Activated naive CD8-positive, alpha-beta T cell treated with anti-CD3 and anti-CD28 coated beads for 36 hours (primary cell): ENCODE measurements around the gene PALM3. TPM values are rescaled to one million over a fixed set of nuclear protein-coding genes. Genes with fewer than 3 reads are reported as not detected.

Experiments
- DNase-seq: peaks from one replicate; pipeline ENCODE4 v3.0.0; 2021
- H3K27ac Mint-ChIP-seq: one replicate; pipeline ENCODE4 v1.8.0; 2022; ENCODE audit warnings: mild to moderate bottlenecking, moderate library complexity, mixed read lengths
- H3K27me3 Mint-ChIP-seq: one replicate; pipeline ENCODE4 v1.8.0; 2022; ENCODE audit warnings: mild to moderate bottlenecking, mixed read lengths
- H3K36me3 Mint-ChIP-seq: one replicate; pipeline ENCODE4 v1.8.0; 2021; ENCODE audit warnings: mild to moderate bottlenecking, mixed read lengths
- H3K4me1 Mint-ChIP-seq: one replicate; pipeline ENCODE4 v1.8.0; 2021; ENCODE audit warnings: mixed read lengths
- H3K4me3 Mint-ChIP-seq: one replicate; pipeline ENCODE4 v1.8.0; 2022; ENCODE audit warnings: mild to moderate bottlenecking, moderate library complexity, mixed read lengths
- H3K9me3 Mint-ChIP-seq: one replicate; pipeline ENCODE4 v1.8.0; 2022; ENCODE audit warnings: mixed read lengths
- total RNA-seq, 2 experiments: library from RNA; stranded (reverse); gene quantifications; one replicate each; pipeline ENCODE4 v1.2.3, GENCODE V29; 2021

PALM3 gene, protein sequence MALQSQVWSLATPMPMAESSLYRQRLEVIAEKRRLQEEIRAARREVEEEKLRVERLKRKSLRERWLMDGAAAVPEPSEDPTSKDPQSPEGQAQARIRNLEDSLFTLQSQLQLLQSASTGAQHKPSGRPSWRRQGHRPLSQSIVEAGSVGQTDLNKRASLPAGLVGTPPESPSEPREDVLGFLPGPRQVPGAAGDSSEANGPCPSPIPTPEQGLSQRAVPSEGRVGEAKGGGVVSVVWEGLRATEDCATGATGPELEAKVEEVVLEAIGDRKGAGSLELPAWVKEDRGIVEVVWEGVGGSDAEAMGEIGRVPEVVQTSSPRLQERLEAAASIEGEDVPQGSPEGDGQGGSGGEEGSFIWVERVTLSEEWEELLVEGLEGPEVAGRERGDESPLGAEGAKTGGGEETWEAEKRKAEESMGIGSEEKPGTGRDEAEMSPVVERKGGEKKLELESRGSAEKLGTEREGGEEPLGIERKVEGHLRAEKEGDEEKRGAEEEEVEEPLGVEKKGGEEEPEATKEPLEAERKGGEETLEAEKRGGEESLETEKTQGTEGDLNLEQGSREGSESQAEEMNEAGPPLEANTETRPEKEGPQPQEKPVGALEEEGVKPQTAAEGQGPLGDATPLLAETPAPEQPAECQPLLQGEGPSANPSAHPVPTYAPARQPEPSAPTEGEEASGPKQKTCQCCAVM
- total RNA-seq, result not detected

DNA sequence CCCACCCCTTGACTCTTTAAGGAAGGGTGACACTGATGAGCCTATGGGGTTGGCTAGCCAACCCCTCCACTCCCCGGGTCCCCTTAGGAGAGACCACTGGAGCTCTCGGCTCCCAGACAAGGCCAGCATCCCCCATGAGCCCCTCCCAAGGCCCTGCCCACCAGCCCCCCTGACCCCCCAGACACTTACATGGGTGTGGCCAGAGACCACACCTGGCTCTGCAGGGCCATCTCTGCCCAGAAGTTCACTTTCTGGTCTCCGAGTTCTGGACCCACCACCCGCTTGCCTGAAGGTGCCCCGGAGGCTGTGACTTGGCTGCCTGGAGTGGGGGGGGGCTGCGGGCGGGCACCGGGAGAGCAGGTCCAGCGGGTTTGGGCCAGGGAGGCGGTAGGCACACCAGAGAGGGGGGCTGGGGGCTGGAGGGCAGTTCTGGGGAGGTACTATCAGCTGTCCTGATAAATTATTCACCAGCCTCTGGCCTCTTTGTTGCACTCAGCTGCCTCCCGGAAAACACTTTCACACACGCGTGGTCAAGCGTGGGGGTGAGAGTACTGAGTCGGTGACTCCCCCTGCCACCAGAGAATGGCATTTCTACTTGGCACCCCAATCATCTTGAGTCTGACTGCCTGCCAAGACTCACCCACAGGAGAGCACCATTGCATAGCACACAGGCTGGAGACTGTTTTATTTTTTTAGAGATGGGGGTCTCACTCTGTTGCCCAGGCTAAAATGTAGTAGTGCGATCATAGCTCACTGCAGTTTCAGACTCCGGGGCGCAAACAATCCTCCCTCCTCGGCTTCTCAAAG lies at the start of gene PALM3:
Gene PALM3, minus strand, starts transcription at position 326 of the 807 bp plus-strand sequence. Its CDS starts 96 bp downstream, at position 230.
- H3K4me3 Mint-ChIP-seq, result no peak within 1 kb of the TSS
- H3K27me3 Mint-ChIP-seq, result peaks cover 42% of the 10 kb centered on the region
- H3K4me1 Mint-ChIP-seq, result peaks cover 17% of the 10 kb centered on the region
- H3K36me3 Mint-ChIP-seq, result no peaks in the 10 kb centered on the region
- H3K27ac Mint-ChIP-seq, result no peak within 1 kb of the TSS
- no peak for DNase-seq
- H3K9me3 Mint-ChIP-seq, result no peaks in the 10 kb centered on the region

DNA sequence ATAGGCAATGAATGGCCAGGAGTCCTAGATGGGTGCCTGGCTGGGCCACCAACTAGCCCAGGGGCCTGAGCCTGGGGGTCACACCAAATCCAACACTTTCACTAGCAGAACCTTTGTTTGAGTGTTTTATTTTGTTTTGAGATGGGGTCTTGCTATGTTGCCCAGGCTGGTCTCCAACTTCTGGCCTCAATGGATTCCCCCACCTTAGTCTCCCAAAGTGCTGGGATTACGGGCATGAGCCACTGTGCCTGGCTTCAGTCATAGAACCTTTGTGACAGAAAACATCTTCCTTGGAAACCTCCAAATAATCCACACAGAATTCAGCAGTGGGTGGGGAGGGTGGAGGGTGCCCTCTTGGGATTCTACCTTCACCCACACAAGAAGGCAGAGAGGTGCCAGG lies 49.6 kb upstream of the PALM3 start:
- DNase-seq, result no peak
- Mint-ChIP-seq H3K27me3 (no peaks in the 10 kb centered on the region), H3K4me1 (peaks cover 30% of the 10 kb centered on the region), H3K36me3 (peaks cover 1% of the 10 kb centered on the region), H3K9me3 (no peaks in the 10 kb centered on the region), H3K4me3 (no peak overlapping the region), H3K27ac (no peak overlapping the region)

DNA sequence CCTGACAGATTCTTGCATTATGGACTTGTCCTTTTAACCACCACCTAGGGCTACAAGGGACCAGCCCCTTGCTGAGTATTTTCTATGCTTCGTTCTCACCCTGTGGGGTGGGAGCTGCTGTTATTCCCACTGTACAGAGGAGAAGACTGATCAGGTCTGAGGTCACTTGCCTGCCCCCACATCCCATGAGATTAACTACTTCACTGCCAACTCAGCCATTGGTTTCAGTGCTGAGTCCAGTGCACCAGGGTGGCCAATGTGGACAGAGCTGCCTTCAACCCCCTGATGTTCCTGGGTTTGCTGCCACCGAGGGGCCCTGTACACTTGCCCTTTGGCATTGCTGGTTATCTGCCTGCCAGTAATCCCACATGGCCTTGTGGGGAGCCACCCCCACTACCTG lies 48.8 kb upstream of the PALM3 start:
- Mint-ChIP-seq H3K36me3 (peaks cover 1% of the 10 kb centered on the region), H3K4me3 (no peak overlapping the region), H3K9me3 (no peaks in the 10 kb centered on the region), H3K4me1 (peaks cover 23% of the 10 kb centered on the region), H3K27ac (no peak overlapping the region), H3K27me3 (no peaks in the 10 kb centered on the region)
- DNase-seq, result no peak

DNA sequence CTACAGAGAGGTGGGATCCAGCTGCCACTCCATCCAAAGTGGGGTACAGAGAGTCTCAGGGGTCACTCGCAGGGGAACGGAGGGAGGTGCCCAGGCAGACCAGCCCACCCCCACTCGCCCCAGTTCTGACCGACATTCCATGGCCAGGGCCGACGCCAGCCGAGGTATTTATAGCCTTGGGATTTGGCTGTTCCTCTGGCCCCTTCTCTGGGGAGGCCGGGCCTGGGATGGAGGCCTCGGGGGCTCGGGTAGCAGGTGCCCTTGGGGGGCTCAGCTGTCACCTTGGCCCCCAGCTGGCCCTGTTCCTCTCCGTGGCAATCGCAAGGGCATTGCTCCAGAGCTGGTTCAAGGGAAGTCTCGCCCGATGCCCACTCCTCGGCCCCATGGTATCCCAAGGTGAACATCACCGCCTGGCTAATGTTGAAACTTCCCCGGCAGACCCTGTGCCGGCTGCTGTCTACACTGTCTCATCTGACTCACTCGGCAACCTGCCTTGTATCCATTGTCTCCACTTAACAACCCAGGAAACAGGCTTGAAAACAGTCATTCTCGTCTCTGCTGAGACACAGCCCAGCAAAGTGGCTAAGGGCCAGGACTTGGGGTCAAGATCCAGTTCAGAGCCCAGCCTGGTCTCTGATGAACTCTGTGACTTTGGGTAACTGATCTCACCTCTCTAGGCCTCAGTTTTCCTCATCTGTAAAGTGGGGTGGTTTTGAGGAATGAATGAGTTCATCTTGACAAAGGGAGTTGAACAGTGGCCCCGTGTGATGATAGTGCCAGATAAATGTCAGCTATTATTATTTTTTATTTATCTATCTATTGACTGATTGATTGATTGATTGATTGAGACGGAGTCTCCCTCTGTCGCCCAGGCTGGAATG lies 45.9 kb upstream of the PALM3 start:
- no peak overlapping the region for H3K4me3 Mint-ChIP-seq
- peaks cover 4% of the 10 kb centered on the region for H3K36me3 Mint-ChIP-seq
- no peaks in the 10 kb centered on the region for H3K27me3 Mint-ChIP-seq
- no peak for DNase-seq
- no peak overlapping the region for H3K27ac Mint-ChIP-seq
- H3K4me1 Mint-ChIP-seq, result peaks cover 12% of the 10 kb centered on the region
- no peaks in the 10 kb centered on the region for H3K9me3 Mint-ChIP-seq

DNA sequence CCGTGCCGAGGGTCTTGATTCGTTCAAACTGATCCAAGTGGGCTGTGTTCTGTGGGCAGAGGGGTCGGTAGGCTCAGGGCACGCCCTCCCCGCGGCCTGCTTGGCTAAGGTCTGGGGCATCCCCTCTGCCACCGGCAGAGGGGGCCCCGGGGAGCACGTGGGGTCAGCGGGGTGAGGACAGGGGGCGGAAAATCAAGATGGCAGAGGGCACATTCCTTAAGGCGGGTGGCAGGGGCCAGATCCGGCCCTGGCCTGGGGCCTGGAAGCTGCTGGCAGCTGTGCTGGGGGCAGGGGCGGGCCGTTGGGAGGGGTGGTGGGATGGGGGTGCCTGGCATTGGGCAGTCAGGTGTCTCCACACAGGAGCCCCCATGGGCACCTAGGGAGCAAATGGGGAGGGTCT lies 45.0 kb upstream of the PALM3 start:
- Mint-ChIP-seq H3K27ac (no peak overlapping the region), H3K4me1 (peaks cover 5% of the 10 kb centered on the region), H3K27me3 (no peaks in the 10 kb centered on the region), H3K9me3 (no peaks in the 10 kb centered on the region), H3K4me3 (no peak overlapping the region), H3K36me3 (peaks cover 4% of the 10 kb centered on the region)
- no peak for DNase-seq

DNA sequence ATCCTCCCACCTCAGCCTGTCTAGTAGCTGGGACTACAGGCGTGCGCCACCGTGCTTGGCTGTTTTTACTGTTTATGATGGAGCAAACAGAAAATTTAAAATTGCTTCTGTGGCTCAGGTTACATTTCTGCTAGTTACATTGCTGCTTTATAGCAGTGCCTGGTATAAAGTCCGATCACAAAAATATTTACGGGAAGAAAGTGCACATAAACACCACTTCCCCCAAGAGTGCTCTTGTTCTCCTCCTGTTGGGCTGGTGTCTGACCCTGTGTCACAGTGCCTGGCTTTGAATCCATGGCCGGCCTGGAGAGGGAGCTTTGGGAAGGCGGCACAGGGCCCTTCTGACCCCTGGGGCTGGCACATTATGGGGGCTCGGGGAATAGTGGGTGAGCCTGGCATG lies 43.8 kb upstream of the PALM3 start:
- H3K9me3 Mint-ChIP-seq, result no peaks in the 10 kb centered on the region
- peaks cover 1% of the 10 kb centered on the region for H3K4me1 Mint-ChIP-seq
- no peak overlapping the region for H3K27ac Mint-ChIP-seq
- H3K36me3 Mint-ChIP-seq, result peaks cover 5% of the 10 kb centered on the region
- H3K4me3 Mint-ChIP-seq, result no peak overlapping the region
- no peak for DNase-seq
- H3K27me3 Mint-ChIP-seq, result no peaks in the 10 kb centered on the region

DNA sequence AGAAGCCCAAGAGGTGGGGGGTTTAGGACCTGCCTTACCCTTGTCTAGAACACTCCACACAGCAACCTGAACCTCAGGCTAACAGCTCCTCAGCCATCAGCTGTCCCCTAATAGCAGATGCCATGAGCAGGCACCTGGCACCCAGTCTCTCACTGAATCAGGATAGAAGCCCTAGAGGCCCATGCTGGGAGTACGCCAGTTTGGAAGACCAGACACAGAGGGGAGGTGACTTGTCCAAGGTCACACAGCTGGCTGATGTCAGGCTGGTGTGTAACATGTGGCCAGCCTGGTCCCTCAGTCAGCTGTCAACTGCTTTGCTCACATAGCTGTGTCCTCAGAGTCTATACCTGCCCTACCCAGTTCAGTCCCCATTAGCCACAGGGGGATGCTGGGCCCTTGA lies 41.4 kb upstream of the PALM3 start:
- Mint-ChIP-seq H3K27me3 (no peaks in the 10 kb centered on the region), H3K4me1 (peaks cover 1% of the 10 kb centered on the region), H3K27ac (no peak overlapping the region), H3K9me3 (no peaks in the 10 kb centered on the region), H3K36me3 (peaks cover 6% of the 10 kb centered on the region), H3K4me3 (no peak overlapping the region)
- DNase-seq, result no peak

DNA sequence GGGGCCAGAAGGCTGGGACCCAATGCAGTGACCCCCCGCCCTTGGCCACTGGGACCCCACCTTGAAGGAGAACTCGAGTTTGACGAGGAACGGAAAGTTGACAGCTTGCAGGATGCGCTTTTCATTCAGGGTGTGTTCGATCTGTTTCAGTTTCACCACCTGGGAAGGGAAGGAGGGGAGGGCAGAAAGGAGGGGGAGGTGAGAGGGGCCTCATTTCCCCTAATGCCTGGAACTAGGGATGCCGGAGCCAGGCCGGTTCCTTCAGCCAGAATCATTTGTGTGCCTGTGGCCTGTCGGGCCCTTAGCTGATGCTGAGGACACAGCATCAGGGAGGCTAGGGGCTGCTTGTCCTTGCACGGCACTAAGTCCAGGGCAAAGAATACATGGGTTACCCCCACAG lies 40.9 kb upstream of the PALM3 start:
- no peaks in the 10 kb centered on the region for H3K4me1 Mint-ChIP-seq
- H3K27me3 Mint-ChIP-seq, result no peaks in the 10 kb centered on the region
- H3K4me3 Mint-ChIP-seq, result no peak overlapping the region
- DNase-seq, result no peak
- no peak overlapping the region for H3K27ac Mint-ChIP-seq
- peaks cover 4% of the 10 kb centered on the region for H3K36me3 Mint-ChIP-seq
- H3K9me3 Mint-ChIP-seq, result no peaks in the 10 kb centered on the region

DNA sequence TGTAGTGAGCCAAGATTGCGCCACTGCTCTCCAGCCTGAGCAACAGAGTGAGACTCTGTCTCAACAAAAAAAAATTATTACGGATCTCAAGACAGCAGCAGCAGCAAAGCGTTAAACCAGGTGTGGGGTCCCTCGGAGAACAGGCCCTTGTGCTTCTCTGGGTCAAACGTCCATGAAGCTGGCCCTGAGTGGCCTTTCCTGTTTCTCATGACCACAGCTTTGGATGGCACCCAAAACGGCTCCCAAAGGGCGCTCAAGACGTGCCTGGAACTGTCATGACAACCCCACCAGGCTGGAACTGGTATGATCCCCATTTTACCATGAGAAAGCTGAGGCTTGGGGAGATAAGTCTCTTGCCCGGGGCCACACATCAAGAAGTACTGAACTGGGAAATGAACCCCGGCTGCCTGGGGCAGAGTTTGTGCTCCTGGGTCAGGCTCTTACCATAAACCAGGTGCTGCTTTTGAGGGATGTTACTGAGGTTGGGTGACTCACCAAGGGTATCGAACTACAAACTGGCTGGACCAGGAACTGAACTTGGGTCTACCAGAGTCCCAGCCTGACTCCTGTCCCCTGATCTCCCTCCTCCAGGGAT lies 40.3 kb upstream of the PALM3 start:
- no peak overlapping the region for H3K4me3 Mint-ChIP-seq
- H3K27ac Mint-ChIP-seq, result no peak overlapping the region
- no peak for DNase-seq
- H3K9me3 Mint-ChIP-seq, result no peaks in the 10 kb centered on the region
- no peaks in the 10 kb centered on the region for H3K27me3 Mint-ChIP-seq
- peaks cover 4% of the 10 kb centered on the region for H3K36me3 Mint-ChIP-seq
- H3K4me1 Mint-ChIP-seq, result no peaks in the 10 kb centered on the region

DNA sequence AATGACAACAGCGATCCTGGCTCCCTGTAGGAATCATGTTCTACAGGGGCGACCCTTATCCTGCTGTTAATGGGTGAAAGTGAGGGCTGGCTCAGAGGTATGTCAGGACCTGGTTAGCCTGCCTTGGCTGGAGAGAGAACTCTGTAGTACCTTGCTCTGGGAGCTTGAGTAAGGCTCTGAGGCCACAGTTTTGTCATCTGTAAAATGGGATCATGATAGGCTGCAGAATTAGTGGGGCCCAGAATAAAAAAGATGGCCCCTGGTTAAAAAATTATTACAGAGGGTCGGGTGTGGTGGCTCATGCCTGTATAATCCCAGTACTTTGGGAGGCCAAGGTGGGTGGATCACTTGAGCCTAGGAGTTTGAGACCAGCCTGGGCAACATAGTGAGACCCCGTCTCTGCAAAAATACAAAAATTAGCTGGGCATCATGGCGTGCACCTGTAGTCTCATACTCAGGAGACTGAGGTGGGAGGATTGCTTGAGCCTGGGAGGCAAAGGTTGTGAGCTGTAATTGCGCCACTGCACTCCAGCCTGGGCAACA lies 39.2 kb upstream of the PALM3 start:
- DNase-seq, result no peak
- Mint-ChIP-seq H3K9me3 (no peaks in the 10 kb centered on the region), H3K36me3 (peaks cover 4% of the 10 kb centered on the region), H3K4me3 (no peak overlapping the region), H3K27ac (no peak overlapping the region), H3K4me1 (no peaks in the 10 kb centered on the region), H3K27me3 (no peaks in the 10 kb centered on the region)

DNA sequence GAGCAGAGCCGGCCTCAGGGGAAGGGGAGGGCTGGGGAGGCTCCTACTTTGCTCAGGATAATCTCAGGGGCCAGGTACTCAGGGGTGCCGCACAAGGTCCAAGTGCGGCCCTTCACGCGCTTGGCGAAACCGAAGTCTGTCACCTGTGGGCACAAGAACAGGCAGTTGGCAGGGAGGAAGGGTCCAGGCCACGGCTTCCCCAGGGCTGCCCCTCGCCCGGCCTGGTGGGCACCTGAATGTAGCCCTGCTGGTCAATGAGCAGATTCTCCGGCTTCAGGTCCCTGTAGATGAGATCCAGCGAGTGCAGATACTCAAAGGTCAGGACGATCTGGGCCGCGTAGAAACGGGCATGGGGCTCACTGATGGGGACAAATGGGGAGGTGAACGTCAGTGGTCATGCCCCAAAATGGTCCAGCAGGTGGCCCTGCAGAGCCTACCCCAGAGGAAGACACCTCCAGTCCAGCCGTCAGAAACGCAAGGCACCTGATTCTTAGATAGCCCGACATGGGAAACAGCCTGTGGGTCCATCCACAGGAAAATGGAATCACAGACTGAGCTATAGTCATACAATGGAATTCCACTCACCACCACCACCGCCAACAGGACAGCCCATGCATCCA lies 35.8 kb upstream of the PALM3 start:
- Mint-ChIP-seq H3K27me3 (no peaks in the 10 kb centered on the region), H3K27ac (no peak overlapping the region), H3K36me3 (peaks cover 14% of the 10 kb centered on the region), H3K9me3 (peaks cover 8% of the 10 kb centered on the region), H3K4me3 (no peak overlapping the region), H3K4me1 (no peaks in the 10 kb centered on the region)
- no peak for DNase-seq

DNA sequence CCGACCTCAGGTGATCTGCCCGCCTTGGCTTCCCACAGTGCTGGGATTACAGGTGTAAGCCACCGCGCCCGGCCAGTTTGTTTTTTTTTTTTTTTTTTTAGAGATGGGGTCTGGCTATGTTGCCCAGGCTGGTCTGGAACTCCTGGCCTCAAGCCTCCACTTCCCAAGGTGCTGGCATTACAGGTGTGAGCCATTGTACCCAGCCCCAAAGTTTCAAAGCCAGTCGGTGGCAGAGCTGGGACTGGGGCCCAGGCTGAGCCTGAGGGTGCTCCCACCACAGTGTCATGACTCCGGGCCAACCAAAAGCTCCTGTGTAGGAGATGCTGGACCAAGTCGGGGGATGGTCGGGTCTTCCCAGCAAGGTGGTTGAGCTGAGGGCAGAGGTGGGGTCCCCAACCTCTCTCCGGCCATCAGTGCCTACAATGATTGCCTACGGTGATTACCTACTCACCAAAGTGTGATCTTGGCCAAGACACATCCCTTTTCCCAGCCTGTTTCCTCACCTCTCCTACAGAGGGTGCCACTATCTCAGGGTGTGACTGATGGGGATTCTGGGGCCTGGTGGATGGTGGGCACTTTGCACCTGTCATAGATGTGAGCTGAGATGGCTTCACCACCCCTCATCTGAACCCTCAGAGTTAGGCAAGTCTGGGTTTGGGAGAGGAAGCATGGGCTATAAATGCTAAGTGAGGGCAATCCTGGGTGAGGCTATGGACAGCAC lies 34.6 kb upstream of the PALM3 start:
- peaks cover 21% of the 10 kb centered on the region for H3K36me3 Mint-ChIP-seq
- no peak overlapping the region for H3K4me3 Mint-ChIP-seq
- no peak for DNase-seq
- H3K9me3 Mint-ChIP-seq, result peaks cover 11% of the 10 kb centered on the region
- no peak overlapping the region for H3K27ac Mint-ChIP-seq
- peaks cover 8% of the 10 kb centered on the region for H3K4me1 Mint-ChIP-seq
- H3K27me3 Mint-ChIP-seq, result no peaks in the 10 kb centered on the region

DNA sequence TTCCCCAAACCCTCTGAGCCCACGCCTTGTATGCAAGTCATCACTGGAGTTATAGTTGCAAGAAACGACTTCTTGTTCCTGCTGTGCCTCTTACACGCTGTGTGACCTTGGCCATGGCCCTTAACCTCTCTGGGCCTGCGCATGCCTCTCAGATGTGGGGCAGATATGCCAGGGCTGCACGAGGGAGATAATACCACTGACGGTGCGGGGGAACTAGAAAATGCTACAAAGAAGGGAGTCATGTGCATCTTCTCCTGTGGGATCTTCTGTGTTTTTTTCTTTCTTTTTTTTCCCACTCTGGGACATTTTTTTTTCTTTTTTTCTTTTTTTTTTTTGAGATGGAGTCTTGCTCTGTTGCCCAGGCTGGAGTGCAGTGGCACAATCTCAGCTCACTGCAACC lies 33.0 kb upstream of the PALM3 start:
- Mint-ChIP-seq H3K27ac (no peak overlapping the region), H3K4me3 (no peak overlapping the region), H3K9me3 (peaks cover 11% of the 10 kb centered on the region), H3K36me3 (peaks cover 19% of the 10 kb centered on the region), H3K4me1 (peaks cover 9% of the 10 kb centered on the region), H3K27me3 (no peaks in the 10 kb centered on the region)
- no peak for DNase-seq
